CD4-positive, alpha-beta T cell treated with Interleukin-12 subunit alpha and Interleukin-12 subunit beta, for 1 hour (primary cell): Measurements from ENCODE around the gene CST7.
A peak's percentile ranks its signal among the peaks of the same experiment; 100 is the strongest.
"Not testable (repeated sequence)": the region's sequence is repeated elsewhere in the genome, so short reads cannot be mapped to it uniquely, and the experiment has no call there.

ENCODE experiments used
- DNase-seq: peaks from one replicate; pipeline ENCODE4 v3.0.0-alpha.2; 2020

Gene CST7

GRCh38 chr20:24987873-24988835 is 39.1 kb downstream of the CST7 start:
- no peak for DNase-seq

- no peak for DNase-seq
Observed at GRCh38 chr20:24989162-24989561, 40.1 kb downstream of the CST7 start.

GRCh38 chr20:24990810-24991252 is 41.8 kb downstream of the CST7 start:
- no peak for DNase-seq

- peak; percentile 16 for DNase-seq
Observed at GRCh38 chr20:24991897-24992486, 42.9 kb downstream of the CST7 start.

- DNase-seq = peak; percentile 96
Observed at GRCh38 chr20:24992487-24993205, 43.6 kb downstream of the CST7 start, which contains the start of gene APMAP. Gene APMAP (minus strand): TSS chr20:24992751. CDS start chr20:24992688, 63 bp downstream.

GRCh38 chr20:24993337-24994185 is 44.5 kb downstream of the CST7 start:
- no peak for DNase-seq

GRCh38 chr20:24994186-24994465 is 45.1 kb downstream of the CST7 start:
- no peak for DNase-seq

GRCh38 chr20:24994470-24995368 is 45.6 kb downstream of the CST7 start:
- peak; percentile 89 for DNase-seq

GRCh38 chr20:24995741-24996448 is 46.8 kb downstream of the CST7 start:
- no peak for DNase-seq

GRCh38 chr20:24996449-24997377 is 47.6 kb downstream of the CST7 start:
- no peak for DNase-seq

GRCh38 chr20:24998121-24998520 is 49.1 kb downstream of the CST7 start:
- no peak for DNase-seq

- DNase-seq = no peak
Observed at GRCh38 chr20:24998631-24999445, 49.8 kb downstream of the CST7 start.

GRCh38 chr20:24999568-24999967 is 50.5 kb downstream of the CST7 start:
- DNase-seq = no peak

- no peak for DNase-seq
Observed at GRCh38 chr20:25000268-25000801, 51.3 kb downstream of the CST7 start.

GRCh38 chr20:25001323-25001722 is 52.3 kb downstream of the CST7 start:
- not testable (repeated sequence) for DNase-seq

- no peak for DNase-seq
Observed at GRCh38 chr20:25003002-25003401, 53.9 kb downstream of the CST7 start.

GRCh38 chr20:25005220-25005619 is 56.2 kb downstream of the CST7 start:
- no peak for DNase-seq

GRCh38 chr20:25005661-25006060 is 56.6 kb downstream of the CST7 start:
- DNase-seq = no peak
